Activated naive CD4-positive, alpha-beta T cell treated with anti-CD3 and anti-CD28 coated beads, Interleukin-2, amount 50 U/mL, for 72 hours (primary cell): ENCODE measurements around the gene CAMK2B. TPM values are rescaled to one million over a fixed set of nuclear protein-coding genes. Genes with fewer than 3 reads are reported as not detected.

Experiments used
- ATAC-seq, 2 donors: fragments of 150-1000 bp; cut with Tn5 transposase; 2 replicates each; pipeline ENCODE4 v1.10.0; 2021; ENCODE audit warnings: mild to moderate bottlenecking in 2 of 2, moderate library complexity in 2 of 2
- DNase-seq, 2 donors: peaks; one replicate each; pipeline ENCODE4 v3.0.0; 2021 to 2022; ENCODE audit warnings: low spot score in 2 of 2
- H3K27ac Mint-ChIP-seq, 2 donors: one replicate each; pipeline ENCODE4 v1.8.0; 2022; ENCODE audit warnings: mild to moderate bottlenecking in 2 of 2, mixed read lengths in 2 of 2
- H3K36me3 Mint-ChIP-seq, 2 donors: one replicate each; pipeline ENCODE4 v1.8.0; 2022; ENCODE audit warnings: mixed read lengths in 2 of 2
- H3K9me3 Mint-ChIP-seq, 2 donors: one replicate each; pipeline ENCODE4 v1.8.0; 2022; ENCODE audit warnings: mixed read lengths in 2 of 2
- total RNA-seq, 2 donors: library from RNA; stranded (reverse); gene quantifications; one replicate each; pipeline ENCODE4 v1.2.3, GENCODE V29; 2022

Gene CAMK2B
- 1 to 10 TPM in 1 of 2 donors, under 1 TPM in 1; 0.32 to 2.1 TPM for total RNA-seq

- peaks cover 0 to 4% of the 10 kb centered on the region in 2 donors for H3K9me3 Mint-ChIP-seq
- ATAC-seq (peak; percentile 49 to 81), DNase-seq (peak in 1 of 2 donors; percentile 44)
- H3K36me3 Mint-ChIP-seq, result peaks cover 0 to 5% of the 10 kb centered on the region in 2 donors
- no peak within 1 kb of the TSS for H3K27ac Mint-ChIP-seq
Observed at GRCh38 chr7:44325201-44325671, at the start of gene CAMK2B. Gene CAMK2B (minus strand): TSS chr7:44325594. CDS start chr7:44325421, 173 bp downstream.

- peak in 1 of 2 donors; percentile 12 for ATAC-seq
- DNase-seq, result no peak
- H3K36me3 Mint-ChIP-seq, result peaks cover 0 to 2% of the 10 kb centered on the region in 2 donors
- no peak overlapping the region for H3K27ac Mint-ChIP-seq
- H3K9me3 Mint-ChIP-seq, result no peaks in the 10 kb centered on the region
Observed at GRCh38 chr7:44374007-44374763, 48.8 kb upstream of the CAMK2B start.

GRCh38 chr7:44373418-44373740, 48.0 kb upstream of the CAMK2B start:
- peak in 1 of 2 donors; percentile 23 for ATAC-seq
- no peaks in the 10 kb centered on the region for H3K9me3 Mint-ChIP-seq
- peak overlapping the region in 1 of 2 donors; percentile 3 for H3K27ac Mint-ChIP-seq
- peaks cover 0 to 7% of the 10 kb centered on the region in 2 donors for H3K36me3 Mint-ChIP-seq
- DNase-seq, result no peak

GRCh38 chr7:44372560-44373417, 47.4 kb upstream of the CAMK2B start:
- H3K9me3 Mint-ChIP-seq, result no peaks in the 10 kb centered on the region
- ATAC-seq, result no peak
- H3K27ac Mint-ChIP-seq, result no peak overlapping the region
- peaks cover 0 to 7% of the 10 kb centered on the region in 2 donors for H3K36me3 Mint-ChIP-seq
- DNase-seq, result no peak

- H3K27ac Mint-ChIP-seq, result no peak overlapping the region
- no peaks in the 10 kb centered on the region for H3K9me3 Mint-ChIP-seq
- peaks cover 0 to 7% of the 10 kb centered on the region in 2 donors for H3K36me3 Mint-ChIP-seq
- no peak for DNase-seq
- no peak for ATAC-seq
Observed at GRCh38 chr7:44368885-44369284, 43.5 kb upstream of the CAMK2B start.

- DNase-seq (no peak), ATAC-seq (peak in 1 of 2 donors; percentile 13)
- H3K27ac Mint-ChIP-seq, result no peak overlapping the region
- H3K36me3 Mint-ChIP-seq, result peaks cover 0 to 7% of the 10 kb centered on the region in 2 donors
- no peaks in the 10 kb centered on the region for H3K9me3 Mint-ChIP-seq
Observed at GRCh38 chr7:44368455-44368854, 43.1 kb upstream of the CAMK2B start.

GRCh38 chr7:44367475-44368043, 42.2 kb upstream of the CAMK2B start:
- no peak overlapping the region for H3K27ac Mint-ChIP-seq
- no peaks in the 10 kb centered on the region for H3K9me3 Mint-ChIP-seq
- ATAC-seq (peak in 1 of 2 donors; percentile 13), DNase-seq (no peak)
- peaks cover 0 to 7% of the 10 kb centered on the region in 2 donors for H3K36me3 Mint-ChIP-seq

GRCh38 chr7:44366986-44367385, 41.6 kb upstream of the CAMK2B start:
- DNase-seq (no peak), ATAC-seq (no peak)
- Mint-ChIP-seq H3K27ac (no peak overlapping the region), H3K9me3 (no peaks in the 10 kb centered on the region), H3K36me3 (peaks cover 0 to 7% of the 10 kb centered on the region in 2 donors)

GRCh38 chr7:44353668-44354067, 28.3 kb upstream of the CAMK2B start:
- Mint-ChIP-seq H3K27ac (no peak overlapping the region), H3K36me3 (peaks cover 14 to 19% of the 10 kb centered on the region in 2 donors), H3K9me3 (peaks cover 16 to 23% of the 10 kb centered on the region in 2 donors)
- DNase-seq (no peak), ATAC-seq (no peak)

GRCh38 chr7:44348851-44349781, 23.7 kb upstream of the CAMK2B start:
- no peak for DNase-seq
- Mint-ChIP-seq H3K36me3 (peaks cover 4 to 5% of the 10 kb centered on the region in 2 donors), H3K9me3 (peaks cover 2 to 6% of the 10 kb centered on the region in 2 donors), H3K27ac (no peak overlapping the region)
- ATAC-seq, result no peak

- ATAC-seq (peak in 1 of 2 donors; percentile 47), DNase-seq (no peak)
- peaks cover 4% of the 10 kb centered on the region in 2 donors for H3K36me3 Mint-ChIP-seq
Observed at GRCh38 chr7:44348300-44348699, 22.9 kb upstream of the CAMK2B start.

GRCh38 chr7:44347546-44348114, 22.2 kb upstream of the CAMK2B start:
- peaks cover 0 to 6% of the 10 kb centered on the region in 2 donors for H3K9me3 Mint-ChIP-seq
- no peak overlapping the region for H3K27ac Mint-ChIP-seq
- ATAC-seq (no peak), DNase-seq (no peak)
- H3K36me3 Mint-ChIP-seq, result peaks cover 4% of the 10 kb centered on the region in 2 donors

More at GRCh38 chr7:44348300-44348699, 22.9 kb upstream of the CAMK2B start:
- no peak overlapping the region for H3K27ac Mint-ChIP-seq
- H3K9me3 Mint-ChIP-seq, result peaks cover 0 to 6% of the 10 kb centered on the region in 2 donors

- DNase-seq, result no peak
- Mint-ChIP-seq H3K27ac (no peak overlapping the region), H3K36me3 (peaks cover 0 to 4% of the 10 kb centered on the region in 2 donors), H3K9me3 (peaks cover 0 to 6% of the 10 kb centered on the region in 2 donors)
- no peak for ATAC-seq
Observed at GRCh38 chr7:44346063-44346462, 20.7 kb upstream of the CAMK2B start.

GRCh38 chr7:44341401-44341800, 16.0 kb upstream of the CAMK2B start:
- Mint-ChIP-seq H3K27ac (no peak overlapping the region), H3K36me3 (peaks cover 0 to 2% of the 10 kb centered on the region in 2 donors), H3K9me3 (peaks cover 9% of the 10 kb centered on the region in 2 donors)
- no peak for DNase-seq
- ATAC-seq, result no peak

GRCh38 chr7:44338600-44338999, 13.2 kb upstream of the CAMK2B start:
- ATAC-seq (no peak), DNase-seq (no peak)
- Mint-ChIP-seq H3K36me3 (peaks cover 0 to 12% of the 10 kb centered on the region in 2 donors), H3K27ac (no peak overlapping the region), H3K9me3 (peaks cover 16 to 17% of the 10 kb centered on the region in 2 donors)
